ENCODE data around the gene NTRK1.

GRCh38 chr1:156862997-156863599 lies 2.4 kb downstream of the NTRK1 start:
- no peak for TF ChIP-seq TAF1 (IDR thresholded peaks at IDR 0.05; ENCODE audit: low read depth, low read length)
- no peak for TF ChIP-seq POLR2A (IDR thresholded peaks at IDR 0.05; ENCODE audit: low read depth, low read length)
- no peak for TF ChIP-seq POLR2AphosphoS5 (IDR thresholded peaks at IDR 0.05; ENCODE audit: low read depth, low read length)
- no peak for TF ChIP-seq PAX5 (IDR thresholded peaks at IDR 0.05; ENCODE audit: insufficient read depth, low read length, severe bottlenecking)
- no peak for TF ChIP-seq POU2F2 (IDR thresholded peaks at IDR 0.05; ENCODE audit: low read depth, low read length)

Data from GM12891 (cell line).